ENCODE data around the gene TMEM39A. TPM values are rescaled to one million over a fixed set of nuclear protein-coding genes. Genes with fewer than 3 reads are reported as not detected.

The TMEM39A gene
- total and polyA plus RNA-seq, 10 of the 15 experiments (the other 5 are each of a cell fraction or from before 2014, with no cell fraction given) = 10.8 to 44.7 (median 33.2) TPM

DNA sequence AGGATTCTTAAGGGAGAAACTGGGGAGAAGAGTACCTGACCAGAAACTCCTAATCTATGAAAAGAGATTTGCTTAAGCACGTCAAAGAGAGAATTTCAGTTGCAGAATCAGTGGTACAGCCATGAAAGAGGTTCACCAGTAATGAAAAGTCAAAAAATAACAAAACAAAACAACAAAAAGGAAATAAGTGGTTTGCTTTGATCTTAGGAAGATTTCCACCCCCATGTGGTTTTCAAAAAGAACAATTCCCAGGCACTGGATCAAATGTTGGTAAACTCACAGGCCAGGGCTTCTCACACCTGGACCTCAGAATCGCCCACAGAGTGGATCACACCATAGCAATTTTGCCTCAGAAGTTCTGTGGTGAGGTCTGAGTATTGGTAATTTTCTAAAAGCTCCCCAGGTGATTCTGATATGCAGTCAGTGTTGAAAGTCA is 67.5 kb downstream of the TMEM39A start (continued):
- TF ChIP-seq, protein P1, sequence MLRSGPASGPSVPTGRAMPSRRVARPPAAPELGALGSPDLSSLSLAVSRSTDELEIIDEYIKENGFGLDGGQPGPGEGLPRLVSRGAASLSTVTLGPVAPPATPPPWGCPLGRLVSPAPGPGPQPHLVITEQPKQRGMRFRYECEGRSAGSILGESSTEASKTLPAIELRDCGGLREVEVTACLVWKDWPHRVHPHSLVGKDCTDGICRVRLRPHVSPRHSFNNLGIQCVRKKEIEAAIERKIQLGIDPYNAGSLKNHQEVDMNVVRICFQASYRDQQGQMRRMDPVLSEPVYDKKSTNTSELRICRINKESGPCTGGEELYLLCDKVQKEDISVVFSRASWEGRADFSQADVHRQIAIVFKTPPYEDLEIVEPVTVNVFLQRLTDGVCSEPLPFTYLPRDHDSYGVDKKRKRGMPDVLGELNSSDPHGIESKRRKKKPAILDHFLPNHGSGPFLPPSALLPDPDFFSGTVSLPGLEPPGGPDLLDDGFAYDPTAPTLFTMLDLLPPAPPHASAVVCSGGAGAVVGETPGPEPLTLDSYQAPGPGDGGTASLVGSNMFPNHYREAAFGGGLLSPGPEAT (IDR thresholded peaks at IDR 0.05; ENCODE audit: low read depth) = peak; percentile 68; the same call in 1 of the 2 replicates
- TF ChIP-seq, protein P2, sequence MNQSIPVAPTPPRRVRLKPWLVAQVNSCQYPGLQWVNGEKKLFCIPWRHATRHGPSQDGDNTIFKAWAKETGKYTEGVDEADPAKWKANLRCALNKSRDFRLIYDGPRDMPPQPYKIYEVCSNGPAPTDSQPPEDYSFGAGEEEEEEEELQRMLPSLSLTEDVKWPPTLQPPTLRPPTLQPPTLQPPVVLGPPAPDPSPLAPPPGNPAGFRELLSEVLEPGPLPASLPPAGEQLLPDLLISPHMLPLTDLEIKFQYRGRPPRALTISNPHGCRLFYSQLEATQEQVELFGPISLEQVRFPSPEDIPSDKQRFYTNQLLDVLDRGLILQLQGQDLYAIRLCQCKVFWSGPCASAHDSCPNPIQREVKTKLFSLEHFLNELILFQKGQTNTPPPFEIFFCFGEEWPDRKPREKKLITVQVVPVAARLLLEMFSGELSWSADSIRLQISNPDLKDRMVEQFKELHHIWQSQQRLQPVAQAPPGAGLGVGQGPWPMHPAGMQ (IDR thresholded peaks at IDR 0.05; ENCODE audit: borderline replicate concordance) = no peak
- no peak for TF ChIP-seq ZNF207 (IDR thresholded peaks at IDR 0.05; ENCODE audit: borderline replicate concordance)
- TF ChIP-seq NBN (IDR thresholded peaks at IDR 0.05) = no peak
- TF ChIP-seq, protein P3, sequence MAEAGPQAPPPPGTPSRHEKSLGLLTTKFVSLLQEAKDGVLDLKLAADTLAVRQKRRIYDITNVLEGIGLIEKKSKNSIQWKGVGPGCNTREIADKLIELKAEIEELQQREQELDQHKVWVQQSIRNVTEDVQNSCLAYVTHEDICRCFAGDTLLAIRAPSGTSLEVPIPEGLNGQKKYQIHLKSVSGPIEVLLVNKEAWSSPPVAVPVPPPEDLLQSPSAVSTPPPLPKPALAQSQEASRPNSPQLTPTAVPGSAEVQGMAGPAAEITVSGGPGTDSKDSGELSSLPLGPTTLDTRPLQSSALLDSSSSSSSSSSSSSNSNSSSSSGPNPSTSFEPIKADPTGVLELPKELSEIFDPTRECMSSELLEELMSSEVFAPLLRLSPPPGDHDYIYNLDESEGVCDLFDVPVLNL (IDR thresholded peaks at IDR 0.05; ENCODE audit: low read depth, low read length) = no peak
- TF ChIP-seq ZZZ3 (IDR thresholded peaks at IDR 0.05; ENCODE audit: control insufficient read depth, insufficient read length, low read depth) = no peak
- TF ChIP-seq POLR2A (IDR thresholded peaks at IDR 0.05; ENCODE audit: low read depth, low read length) = no peak
- TF ChIP-seq PAX5 (IDR thresholded peaks at IDR 0.05; ENCODE audit: borderline replicate concordance, low read depth, low read length) = peak; percentile 55; the same call in 1 of the 2 replicates
- peak; percentile 95 for TF ChIP-seq NFIC (IDR thresholded peaks at IDR 0.05; ENCODE audit: low read depth, low read length)
- TF ChIP-seq STAT1 (conservative IDR thresholded peaks at IDR 0.05) = no peak
- TF ChIP-seq, protein P4, sequence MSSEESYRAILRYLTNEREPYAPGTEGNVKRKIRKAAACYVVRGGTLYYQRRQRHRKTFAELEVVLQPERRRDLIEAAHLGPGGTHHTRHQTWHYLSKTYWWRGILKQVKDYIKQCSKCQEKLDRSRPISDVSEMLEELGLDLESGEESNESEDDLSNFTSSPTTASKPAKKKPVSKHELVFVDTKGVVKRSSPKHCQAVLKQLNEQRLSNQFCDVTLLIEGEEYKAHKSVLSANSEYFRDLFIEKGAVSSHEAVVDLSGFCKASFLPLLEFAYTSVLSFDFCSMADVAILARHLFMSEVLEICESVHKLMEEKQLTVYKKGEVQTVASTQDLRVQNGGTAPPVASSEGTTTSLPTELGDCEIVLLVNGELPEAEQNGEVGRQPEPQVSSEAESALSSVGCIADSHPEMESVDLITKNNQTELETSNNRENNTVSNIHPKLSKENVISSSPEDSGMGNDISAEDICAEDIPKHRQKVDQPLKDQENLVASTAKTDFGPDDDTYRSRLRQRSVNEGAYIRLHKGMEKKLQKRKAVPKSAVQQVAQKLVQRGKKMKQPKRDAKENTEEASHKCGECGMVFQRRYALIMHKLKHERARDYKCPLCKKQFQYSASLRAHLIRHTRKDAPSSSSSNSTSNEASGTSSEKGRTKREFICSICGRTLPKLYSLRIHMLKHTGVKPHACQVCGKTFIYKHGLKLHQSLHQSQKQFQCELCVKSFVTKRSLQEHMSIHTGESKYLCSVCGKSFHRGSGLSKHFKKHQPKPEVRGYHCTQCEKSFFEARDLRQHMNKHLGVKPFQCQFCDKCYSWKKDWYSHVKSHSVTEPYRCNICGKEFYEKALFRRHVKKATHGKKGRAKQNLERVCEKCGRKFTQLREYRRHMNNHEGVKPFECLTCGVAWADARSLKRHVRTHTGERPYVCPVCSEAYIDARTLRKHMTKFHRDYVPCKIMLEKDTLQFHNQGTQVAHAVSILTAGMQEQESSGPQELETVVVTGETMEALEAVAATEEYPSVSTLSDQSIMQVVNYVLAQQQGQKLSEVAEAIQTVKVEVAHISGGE (CRISPR knock-in tag; IDR thresholded peaks at IDR 0.05) = no peak
- TF ChIP-seq MEF2A (IDR thresholded peaks at IDR 0.05; ENCODE audit: insufficient read depth, low read depth, low read length) = peak; percentile 57; the same call in 1 of the 2 replicates
- TF ChIP-seq CHD2 (IDR thresholded peaks at IDR 0.05; ENCODE audit: borderline replicate concordance, low read depth, low read length) = no peak
- peak in 1 of 2 experiments; percentile 71; a peak in 1 of 4 replicates for TF ChIP-seq CEBPB (IDR thresholded peaks at IDR 0.05; ENCODE audit: borderline replicate concordance in 1 of 2, low read depth in 2 of 2, low read length in 2 of 2)
- TF ChIP-seq RAD21 (IDR thresholded peaks at IDR 0.05; ENCODE audit: insufficient read depth, low read depth, low read length) = no peak
- TF ChIP-seq, protein P5, sequence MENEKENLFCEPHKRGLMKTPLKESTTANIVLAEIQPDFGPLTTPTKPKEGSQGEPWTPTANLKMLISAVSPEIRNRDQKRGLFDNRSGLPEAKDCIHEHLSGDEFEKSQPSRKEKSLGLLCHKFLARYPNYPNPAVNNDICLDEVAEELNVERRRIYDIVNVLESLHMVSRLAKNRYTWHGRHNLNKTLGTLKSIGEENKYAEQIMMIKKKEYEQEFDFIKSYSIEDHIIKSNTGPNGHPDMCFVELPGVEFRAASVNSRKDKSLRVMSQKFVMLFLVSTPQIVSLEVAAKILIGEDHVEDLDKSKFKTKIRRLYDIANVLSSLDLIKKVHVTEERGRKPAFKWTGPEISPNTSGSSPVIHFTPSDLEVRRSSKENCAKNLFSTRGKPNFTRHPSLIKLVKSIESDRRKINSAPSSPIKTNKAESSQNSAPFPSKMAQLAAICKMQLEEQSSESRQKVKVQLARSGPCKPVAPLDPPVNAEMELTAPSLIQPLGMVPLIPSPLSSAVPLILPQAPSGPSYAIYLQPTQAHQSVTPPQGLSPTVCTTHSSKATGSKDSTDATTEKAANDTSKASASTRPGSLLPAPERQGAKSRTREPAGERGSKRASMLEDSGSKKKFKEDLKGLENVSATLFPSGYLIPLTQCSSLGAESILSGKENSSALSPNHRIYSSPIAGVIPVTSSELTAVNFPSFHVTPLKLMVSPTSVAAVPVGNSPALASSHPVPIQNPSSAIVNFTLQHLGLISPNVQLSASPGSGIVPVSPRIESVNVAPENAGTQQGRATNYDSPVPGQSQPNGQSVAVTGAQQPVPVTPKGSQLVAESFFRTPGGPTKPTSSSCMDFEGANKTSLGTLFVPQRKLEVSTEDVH (IDR thresholded peaks at IDR 0.05; ENCODE audit: low read depth, partially characterized antibody) = no peak
- no peak for TF ChIP-seq ZNF274 (IDR thresholded peaks at IDR 0.05; ENCODE audit: insufficient read depth, insufficient read length)
- no peak for TF ChIP-seq POLR2AphosphoS5 (IDR thresholded peaks at IDR 0.05; ENCODE audit: low read length)
- 0 out of 2 replicates have a peak, but pooled peaks have one; percentile 68 for TF ChIP-seq CBX5 (IDR thresholded peaks at IDR 0.05; ENCODE audit: low read depth)
- no peak for TF ChIP-seq MYB (IDR thresholded peaks at IDR 0.05; ENCODE audit: borderline replicate concordance, low read depth, low read length)
- TF ChIP-seq STAT3 (IDR thresholded peaks at IDR 0.05; ENCODE audit: low read depth, low read length) = 0 out of 2 replicates have a peak, but pooled peaks have one; percentile 48
- TF ChIP-seq JUNB (IDR thresholded peaks at IDR 0.05) = peak; percentile 49

All from GM12878 (cell line).